ENCODE measurements around the gene PSMC1.

PSMC1 gene

DNA sequence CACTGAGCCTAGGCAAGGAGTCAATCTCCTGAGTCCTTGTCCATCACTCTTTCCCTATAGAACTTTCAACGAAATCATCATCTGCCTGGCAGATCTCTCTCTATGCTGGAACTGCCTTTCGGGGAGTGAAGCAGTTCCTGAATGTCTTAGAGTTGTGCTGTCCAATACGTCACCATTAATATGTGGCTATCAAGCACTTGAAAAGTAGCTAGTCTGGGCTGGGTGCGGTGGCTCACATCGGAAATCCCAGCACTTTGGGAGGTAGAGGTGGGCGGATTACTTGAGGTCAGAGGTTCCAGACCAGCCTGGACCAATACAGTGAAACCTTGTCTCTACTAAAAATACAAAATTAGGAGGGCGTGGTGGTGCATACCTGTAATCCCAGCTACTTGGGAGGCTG lies 40.3 kb downstream of the PSMC1 start:
- TF ChIP-seq, protein P1, sequence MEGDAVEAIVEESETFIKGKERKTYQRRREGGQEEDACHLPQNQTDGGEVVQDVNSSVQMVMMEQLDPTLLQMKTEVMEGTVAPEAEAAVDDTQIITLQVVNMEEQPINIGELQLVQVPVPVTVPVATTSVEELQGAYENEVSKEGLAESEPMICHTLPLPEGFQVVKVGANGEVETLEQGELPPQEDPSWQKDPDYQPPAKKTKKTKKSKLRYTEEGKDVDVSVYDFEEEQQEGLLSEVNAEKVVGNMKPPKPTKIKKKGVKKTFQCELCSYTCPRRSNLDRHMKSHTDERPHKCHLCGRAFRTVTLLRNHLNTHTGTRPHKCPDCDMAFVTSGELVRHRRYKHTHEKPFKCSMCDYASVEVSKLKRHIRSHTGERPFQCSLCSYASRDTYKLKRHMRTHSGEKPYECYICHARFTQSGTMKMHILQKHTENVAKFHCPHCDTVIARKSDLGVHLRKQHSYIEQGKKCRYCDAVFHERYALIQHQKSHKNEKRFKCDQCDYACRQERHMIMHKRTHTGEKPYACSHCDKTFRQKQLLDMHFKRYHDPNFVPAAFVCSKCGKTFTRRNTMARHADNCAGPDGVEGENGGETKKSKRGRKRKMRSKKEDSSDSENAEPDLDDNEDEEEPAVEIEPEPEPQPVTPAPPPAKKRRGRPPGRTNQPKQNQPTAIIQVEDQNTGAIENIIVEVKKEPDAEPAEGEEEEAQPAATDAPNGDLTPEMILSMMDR (conservative IDR thresholded peaks at IDR 0.05), result no peak
- TF ChIP-seq ZFX (IDR thresholded peaks at IDR 0.05), result no peak
- H3K27ac ChIP-seq, result no peak overlapping the region

DNA sequence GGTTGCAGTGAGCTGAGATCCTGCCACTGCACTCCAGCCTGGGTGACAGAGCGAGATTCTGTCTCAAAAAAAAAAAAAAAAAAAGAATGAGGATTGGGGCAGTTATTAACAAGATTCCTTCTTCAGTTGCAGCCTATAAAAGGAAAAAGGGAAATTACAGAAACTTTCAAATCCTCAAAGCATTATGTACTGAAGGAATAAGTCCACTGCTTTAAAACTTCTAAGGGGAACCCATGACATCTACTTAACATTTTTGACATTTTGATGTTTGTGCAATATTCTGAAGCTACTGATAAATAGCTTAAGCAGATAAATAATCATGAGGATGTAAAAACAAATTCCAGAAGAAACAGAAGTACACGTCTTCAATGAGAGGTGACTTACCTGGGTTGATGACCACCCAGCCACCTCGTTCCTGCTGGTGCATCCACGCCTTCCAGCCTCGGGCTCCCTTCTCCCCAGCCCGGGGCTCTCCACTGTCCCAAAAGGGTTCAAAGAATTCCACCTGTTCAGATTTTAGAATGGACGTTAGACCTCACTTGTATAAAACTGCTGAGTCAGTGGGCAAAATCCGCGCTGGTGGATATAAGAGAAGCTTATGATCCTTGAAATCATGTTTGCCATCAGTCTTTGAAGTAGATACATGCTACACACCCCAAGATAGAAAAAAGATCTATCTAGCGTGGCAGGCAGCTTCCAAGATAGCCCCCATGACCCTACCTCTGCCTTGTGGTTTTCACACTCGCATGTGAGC lies 41.7 kb downstream of the PSMC1 start:
- TF ChIP-seq, protein P1 (conservative IDR thresholded peaks at IDR 0.05), result no peak
- TF ChIP-seq ZFX (IDR thresholded peaks at IDR 0.05), result no peak
- no peak overlapping the region for H3K27ac ChIP-seq

DNA sequence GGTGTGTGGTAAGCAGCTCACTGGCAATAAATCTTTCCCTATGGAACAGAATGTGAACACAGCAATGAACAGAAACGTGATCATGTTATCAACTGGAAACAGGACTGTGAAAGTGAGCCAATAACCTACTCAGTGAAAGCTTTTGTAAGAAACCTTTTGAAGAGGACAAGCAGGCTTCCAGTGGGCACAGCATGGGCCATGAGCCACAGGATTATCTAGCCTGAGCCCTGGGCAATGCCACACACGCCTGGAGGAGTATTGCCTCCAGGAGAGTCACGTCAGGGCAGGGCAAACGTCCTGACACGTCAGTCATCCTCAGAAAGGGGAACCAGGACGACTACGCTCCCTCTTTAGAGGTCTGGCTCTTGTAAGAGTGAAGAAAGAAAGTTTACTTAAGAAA lies 43.1 kb downstream of the PSMC1 start:
- TF ChIP-seq ZFX (IDR thresholded peaks at IDR 0.05), result no peak
- TF ChIP-seq, protein P1 (conservative IDR thresholded peaks at IDR 0.05), result no peak
- no peak overlapping the region for H3K27ac ChIP-seq

DNA sequence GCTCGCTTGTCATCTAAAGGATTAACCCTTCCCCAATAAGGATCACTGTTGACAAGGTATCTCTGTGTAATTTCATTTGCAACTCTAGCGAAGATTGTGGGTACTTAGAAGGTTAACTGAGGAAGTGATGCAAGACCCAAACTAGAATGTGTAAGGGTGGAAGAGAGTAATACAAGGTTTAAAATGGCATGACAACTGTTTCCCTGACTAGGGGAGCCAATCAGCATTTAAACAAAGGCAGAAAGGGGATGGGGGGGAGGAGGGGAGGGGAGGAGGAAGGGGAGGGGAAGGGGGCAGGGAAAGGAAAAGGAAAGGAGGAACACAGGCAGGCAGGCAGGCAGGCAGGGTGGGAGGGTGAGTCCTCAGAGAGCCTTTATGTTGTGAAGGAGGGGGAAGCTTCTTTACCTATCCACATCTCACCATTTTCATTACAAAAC lies 44.3 kb downstream of the PSMC1 start:
- no peak overlapping the region for H3K27ac ChIP-seq
- TF ChIP-seq, protein P1 (conservative IDR thresholded peaks at IDR 0.05), result no peak
- TF ChIP-seq ZFX (IDR thresholded peaks at IDR 0.05), result no peak

DNA sequence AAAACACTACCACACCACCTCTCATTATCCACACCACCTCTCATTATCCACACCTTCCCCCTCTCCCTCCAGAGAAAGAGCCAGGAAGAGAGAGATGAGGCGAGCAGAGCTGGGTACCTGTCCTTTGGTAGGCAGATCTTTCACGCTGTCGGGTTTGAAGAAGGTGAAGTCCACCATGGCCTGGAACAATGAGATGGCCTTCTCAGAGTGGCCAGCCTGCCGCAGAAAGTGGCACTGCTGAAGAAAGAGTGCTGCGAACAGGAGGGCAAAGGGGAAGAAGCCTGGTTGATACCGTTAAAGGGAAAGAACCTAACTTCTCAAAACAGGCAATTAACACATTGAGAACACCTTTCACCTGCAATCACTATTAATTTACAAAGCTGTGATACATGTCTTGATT lies 44.8 kb downstream of the PSMC1 start:
- H3K27ac ChIP-seq, result no peak overlapping the region
- TF ChIP-seq ZFX (IDR thresholded peaks at IDR 0.05), result no peak
- TF ChIP-seq, protein P1 (conservative IDR thresholded peaks at IDR 0.05), result no peak

DNA sequence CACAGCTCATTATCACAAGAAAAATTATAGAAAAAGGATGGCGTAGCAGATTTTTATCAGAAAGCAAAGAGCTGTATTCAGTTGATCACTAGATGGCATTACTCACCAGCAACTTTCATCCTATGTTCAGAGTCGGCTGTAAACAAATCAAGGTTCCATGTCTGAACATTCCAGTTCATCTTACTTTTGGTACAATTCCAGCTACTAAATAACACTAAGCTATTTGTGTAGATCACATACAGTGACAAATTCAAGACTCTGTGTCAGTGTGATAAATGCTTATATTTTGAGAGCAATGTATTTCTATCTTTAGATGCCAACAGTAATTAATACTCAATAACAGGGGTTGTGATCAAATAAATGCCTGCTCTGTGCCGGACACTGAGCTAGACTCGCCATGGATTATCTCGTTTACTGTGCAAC lies 45.3 kb downstream of the PSMC1 start:
- no peak overlapping the region for H3K27ac ChIP-seq
- TF ChIP-seq ZFX (IDR thresholded peaks at IDR 0.05), result no peak
- TF ChIP-seq, protein P1 (conservative IDR thresholded peaks at IDR 0.05), result peak; percentile 78

DNA sequence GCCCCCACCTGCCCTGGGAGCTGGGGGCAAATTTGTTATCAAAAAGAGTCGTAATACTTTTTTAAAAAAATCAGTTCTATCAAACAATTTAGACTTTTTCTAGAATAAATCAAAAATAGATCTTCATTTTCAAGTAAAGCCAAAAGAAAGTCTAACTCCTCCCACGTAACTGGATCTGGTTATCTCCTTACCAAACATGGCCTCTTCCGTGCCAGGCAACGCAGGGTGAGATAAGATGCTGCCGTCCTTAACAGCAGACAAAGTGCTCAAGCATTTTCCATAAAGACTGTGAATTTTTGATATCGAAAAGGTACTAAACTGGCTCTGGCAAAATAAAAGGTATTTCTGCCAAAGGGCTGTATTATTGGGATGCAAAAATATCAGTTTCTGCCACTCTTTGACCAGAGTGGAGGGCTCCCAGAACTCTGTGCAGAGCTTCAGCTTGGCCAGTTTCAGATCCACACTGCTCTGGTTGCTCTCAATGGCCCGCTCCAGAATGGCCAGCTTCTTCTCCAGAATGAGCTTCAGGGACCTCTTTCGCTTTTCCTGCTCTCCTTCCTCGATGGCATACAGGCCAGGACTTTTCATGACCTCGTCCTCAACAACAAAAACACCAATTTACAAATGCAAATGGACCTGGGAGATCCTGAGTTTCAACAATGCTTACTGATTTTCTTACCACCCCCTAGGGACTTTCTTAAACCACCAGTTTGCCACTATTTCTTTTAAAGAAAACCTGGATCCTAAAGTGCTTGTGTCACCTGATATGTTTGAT lies 46.4 kb downstream of the PSMC1 start:
- H3K27ac ChIP-seq, result no peak overlapping the region

More for the DNA sequence above, 46.4 kb downstream of the PSMC1 start:
- TF ChIP-seq, protein P1 (conservative IDR thresholded peaks at IDR 0.05), result no peak
